Caco-2 (cell line): ENCODE results near the gene SLC26A1. TPM values are rescaled to one million over a fixed set of nuclear protein-coding genes. Genes with fewer than 3 reads are reported as not detected.

ENCODE experiments used
- BruUV-seq: library from RNA; stranded (reverse); fragments of 400-500 nt; replicated peaks from 2 replicates; lab custom pipeline; 2021; lab: Mats Ljungman, UMichigan
- CTCF ChIA-PET: fragments of 300-600 bp; sonication (Branson Sonifier 250); formaldehyde crosslinking; loops from one replicate; lab custom pipeline; 2022; ENCODE audit warnings: antibody characterized with exemption; lab: Charles Lee
- POLR2A ChIA-PET: fragments of 300-600 bp; sonication (Branson Sonifier 250); formaldehyde crosslinking; loops from one replicate; lab custom pipeline; 2022; ENCODE audit warnings: antibody characterized with exemption; lab: Charles Lee
- DNase-seq, 2 experiments: peaks; one replicate each; pipeline versions ENCODE4 v3.0.0 to v3.0.0-alpha.2; 2020 to 2022
- H3K27me3 ChIP-seq: replicated peaks from 2 replicates; pipeline ENCODE4 v1.6.0; 2011; ENCODE audit warnings: low read length; ENCODE audit not compliant: control insufficient read depth, insufficient read depth
- H3K36me3 ChIP-seq: 2 replicates; pipeline ENCODE4 v1.5.1; 2011; ENCODE audit warnings: low read length; ENCODE audit not compliant: control insufficient read depth, insufficient read depth
- H3K4me1 ChIP-seq: fragments of 250-450 bp; sonication (Bioruptor Pico); 2 replicates; pipeline ENCODE4 v1.5.1; 2020; ENCODE audit warnings: mild to moderate bottlenecking
- H3K4me3 ChIP-seq: 2 replicates; pipeline ENCODE4 v1.5.1; 2011; ENCODE audit warnings: low read depth, mild to moderate bottlenecking, control low read depth, low read length
- H3K9me3 ChIP-seq: fragments of 250-450 bp; sonication (Bioruptor Pico); 2 replicates; pipeline ENCODE4 v1.5.1; 2020; ENCODE audit warnings: mild to moderate bottlenecking, moderate library complexity
- H3K27ac Mint-ChIP-seq: one replicate; pipeline ENCODE4 v1.8.0; 2022; ENCODE audit warnings: mixed read lengths; ENCODE audit not compliant: unreplicated experiment
- H3K27me3 Mint-ChIP-seq: one replicate; pipeline ENCODE4 v1.8.0; 2022; ENCODE audit warnings: mixed read lengths; ENCODE audit not compliant: insufficient read depth, unreplicated experiment
- H3K36me3 Mint-ChIP-seq: one replicate; pipeline ENCODE4 v1.8.0; 2022; ENCODE audit warnings: mild to moderate bottlenecking, mixed read lengths; ENCODE audit not compliant: insufficient read depth, unreplicated experiment
- H3K4me1 Mint-ChIP-seq: one replicate; pipeline ENCODE4 v1.8.0; 2022; ENCODE audit warnings: low read depth, mixed read lengths; ENCODE audit not compliant: unreplicated experiment
- H3K4me3 Mint-ChIP-seq: one replicate; pipeline ENCODE4 v1.8.0; 2022; ENCODE audit warnings: mild to moderate bottlenecking, moderate library complexity, mixed read lengths; ENCODE audit not compliant: unreplicated experiment
- H3K9me3 Mint-ChIP-seq: one replicate; pipeline ENCODE4 v1.8.0; 2022; ENCODE audit warnings: mixed read lengths; ENCODE audit not compliant: unreplicated experiment
- CTCF ChIP-seq, 2 experiments: fragments of 200-600 bp in 1 of 2; IDR thresholded peaks; 1 replicate in 1 of 2; 2 replicates in 1 of 2; pipeline versions ENCODE4 v1.5.1 to v1.8.0; 2011 to 2022; ENCODE audit warnings: antibody characterized with exemption in 1 of 2, control low read depth in 1 of 2, inconsistent platforms in 1 of 2, low read depth in 1 of 2, low read length in 1 of 2, mild to moderate bottlenecking in 1 of 2, moderate library complexity in 1 of 2; ENCODE audit not compliant: insufficient read depth in 1 of 2, severe bottlenecking in 1 of 2, unreplicated experiment in 1 of 2
- intact Hi-C: fragments of 100-400 bp; cut with micrococcal nuclease; formaldehyde crosslinking; loops from one replicate; pipeline ENCODE4 v1.10.0; 2022; ENCODE audit not compliant: unreplicated experiment
- total RNA-seq: library from RNA; stranded (reverse); gene quantifications from 2 replicates; pipeline ENCODE4 v1.2.3, GENCODE V29; 2022

SLC26A1 gene
- total RNA-seq, 1 experiment from 2014 or later = 9.6 TPM

GRCh38 chr4:1015179-1015578 lies 22.0 kb upstream of the SLC26A1 start:
- H3K27me3 Mint-ChIP-seq = no peaks in the 10 kb centered on the region
- Histone ChIP-seq H3K4me3 (no peak overlapping the region), H3K36me3 (no peaks in the 10 kb centered on the region), H3K9me3 (no peaks in the 10 kb centered on the region), H3K27me3 (no peaks in the 10 kb centered on the region), H3K4me1 (peaks cover 5% of the 10 kb centered on the region)
- H3K4me3 Mint-ChIP-seq = no peak overlapping the region
- H3K27ac Mint-ChIP-seq = no peak overlapping the region
- H3K9me3 Mint-ChIP-seq = no peaks in the 10 kb centered on the region
- CTCF ChIA-PET = no interaction called here
- intact Hi-C loops = no loop called here
- H3K36me3 Mint-ChIP-seq = peaks cover 11% of the 10 kb centered on the region
- no peak for DNase-seq
- POLR2A ChIA-PET = no interaction called here
- TF ChIP-seq CTCF (IDR thresholded peaks at IDR 0.05; ENCODE audit: insufficient read depth in 1 of 2, low read depth in 1 of 2, low read length in 1 of 2, severe bottlenecking in 1 of 2, unreplicated experiment in 1 of 2) = peak in 1 of 2 experiments; percentile 6
- BruUV-seq = no TSS peak
- H3K4me1 Mint-ChIP-seq = no peaks in the 10 kb centered on the region

- Histone ChIP-seq H3K36me3 (no peaks in the 10 kb centered on the region), H3K4me3 (no peak overlapping the region), H3K4me1 (peaks cover 8% of the 10 kb centered on the region), H3K9me3 (no peaks in the 10 kb centered on the region), H3K27me3 (no peaks in the 10 kb centered on the region)
- ChIA-PET CTCF (interaction anchor here (0.5 kb wide), 1 partner anchor 233 kb away, joined by 3 read pairs; no protein-coding TSS in a partner anchor), POLR2A (no interaction called here)
- TF ChIP-seq CTCF (IDR thresholded peaks at IDR 0.05; ENCODE audit: insufficient read depth in 1 of 2, low read depth in 1 of 2, low read length in 1 of 2, severe bottlenecking in 1 of 2, unreplicated experiment in 1 of 2) = no peak
- no peak overlapping the region for H3K27ac Mint-ChIP-seq
- intact Hi-C loops = no loop called here
- H3K4me1 Mint-ChIP-seq = no peaks in the 10 kb centered on the region
- H3K27me3 Mint-ChIP-seq = no peaks in the 10 kb centered on the region
- peaks cover 11% of the 10 kb centered on the region for H3K36me3 Mint-ChIP-seq
- H3K4me3 Mint-ChIP-seq = no peak overlapping the region
- DNase-seq = no peak
- BruUV-seq = TSS peak; percentile 58
- no peaks in the 10 kb centered on the region for H3K9me3 Mint-ChIP-seq
Measured at GRCh38 chr4:1014291-1015167, 21.3 kb upstream of the SLC26A1 start.

- no peak overlapping the region for H3K4me3 Mint-ChIP-seq
- H3K4me3 ChIP-seq = no peak overlapping the region
Measured at GRCh38 chr4:1013225-1014073, 20.2 kb upstream of the SLC26A1 start.

More at GRCh38 chr4:1013225-1014073, 20.2 kb upstream of the SLC26A1 start:
- Mint-ChIP-seq H3K27me3 (peaks cover 3% of the 10 kb centered on the region), H3K27ac (no peak overlapping the region), H3K4me1 (peaks cover 6% of the 10 kb centered on the region), H3K9me3 (no peaks in the 10 kb centered on the region), H3K36me3 (peaks cover 16% of the 10 kb centered on the region)
- no TSS peak for BruUV-seq
- Histone ChIP-seq H3K27me3 (no peaks in the 10 kb centered on the region), H3K4me1 (peaks cover 13% of the 10 kb centered on the region), H3K9me3 (no peaks in the 10 kb centered on the region), H3K36me3 (no peaks in the 10 kb centered on the region)
- no peak for DNase-seq
- ChIA-PET CTCF (interaction anchor here (0.5 kb wide), 1 partner anchor 234 kb away, joined by 3 read pairs; no protein-coding TSS in a partner anchor), POLR2A (no interaction called here)
- TF ChIP-seq CTCF (IDR thresholded peaks at IDR 0.05; ENCODE audit: insufficient read depth in 1 of 2, low read depth in 1 of 2, low read length in 1 of 2, severe bottlenecking in 1 of 2, unreplicated experiment in 1 of 2) = no peak
- intact Hi-C loops = no loop called here
